SK-N-SH (cell line): ENCODE results near the gene SARDH.

Experiments
- CTCF ChIP-seq: fragments of 200-600 bp; sonication (generic); IDR thresholded peaks from 2 replicates; pipeline ENCODE4 v1.6.1; 2017; ENCODE audit warnings: antibody characterized with exemption, mild to moderate bottlenecking, moderate library complexity
- EP300 ChIP-seq, 2 experiments: IDR thresholded peaks; 2 replicates each; pipeline versions ENCODE4 v1.4.0 to v1.6.1; 2012; ENCODE audit warnings: borderline replicate concordance in 1 of 2, low read depth in 1 of 2, low read length in 1 of 2
- EZH2phosphoT487 ChIP-seq: fragments of 200-600 bp; sonication (generic); IDR thresholded peaks from 2 replicates; pipeline ENCODE4 v1.6.1; 2017; ENCODE audit warnings: low read depth, mixed run types, mild to moderate bottlenecking, antibody characterized with exemption, moderate library complexity, borderline replicate concordance
- FOSL2 ChIP-seq: IDR thresholded peaks from 2 replicates; pipeline ENCODE4 v1.4.0; 2012; ENCODE audit warnings: low read depth, mild to moderate bottlenecking, moderate library complexity, borderline replicate concordance
- NRF1 ChIP-seq: IDR thresholded peaks from 2 replicates; pipeline ENCODE4 v1.6.1; 2012; ENCODE audit warnings: low read depth, mild to moderate bottlenecking, low read length
- RFX5 ChIP-seq: IDR thresholded peaks from 2 replicates; pipeline ENCODE4 v1.6.1; 2012; ENCODE audit warnings: mild to moderate bottlenecking, improper control_type of control experiment, low read length
- TF ChIP-seq, protein P1 (sequence below): fragments of 150-350 bp; IDR thresholded peaks from 2 replicates; pipeline ENCODE4 v1.6.1; 2017; ENCODE audit warnings: antibody characterized with exemption, low read length, low read depth, borderline replicate concordance

DNA sequence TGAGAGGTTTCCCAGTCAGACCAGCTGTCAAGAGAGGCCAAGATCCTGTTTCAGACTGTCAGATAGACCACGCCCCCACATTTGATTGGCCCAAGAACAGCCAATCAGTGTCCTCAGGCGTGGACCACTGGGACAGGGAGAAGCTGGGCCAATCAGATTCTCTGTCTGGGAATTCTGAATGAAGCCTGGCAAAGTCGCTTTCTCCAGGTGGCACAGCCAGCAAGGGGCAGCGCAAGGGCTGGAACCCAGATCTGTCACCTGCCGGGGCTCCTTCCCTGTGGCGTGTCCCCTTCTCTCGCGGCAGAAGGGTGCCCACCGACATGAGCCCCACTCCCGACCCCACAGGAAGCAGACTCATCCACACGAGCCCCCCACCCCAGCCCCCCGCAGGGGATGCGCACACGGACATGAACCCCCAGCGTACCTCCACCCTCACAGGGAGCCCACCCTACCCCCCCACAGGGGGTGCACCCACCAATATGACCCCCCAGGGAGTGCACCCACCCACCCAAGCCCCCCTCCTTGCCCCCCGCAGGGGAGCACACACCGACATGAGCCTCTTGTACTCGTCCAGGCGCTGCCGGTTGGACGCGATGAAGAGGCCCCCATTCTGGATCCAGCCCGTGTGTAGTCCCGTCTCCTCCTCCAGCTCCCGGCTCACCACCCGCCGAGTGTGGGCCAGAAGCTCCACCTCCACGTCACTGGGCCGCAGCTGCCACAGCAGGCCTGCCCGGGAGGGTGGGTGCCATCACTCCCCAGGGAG, 6.1 kb downstream of the SARDH start:
- TF ChIP-seq CTCF: no peak
- no peak for TF ChIP-seq EZH2phosphoT487
- no peak for TF ChIP-seq EP300 (IDR thresholded peaks at IDR 0.05; ENCODE audit: borderline replicate concordance in 1 of 2, low read depth in 1 of 2, low read length in 1 of 2)
- no peak for TF ChIP-seq NRF1
- TF ChIP-seq RFX5: no peak
- TF ChIP-seq, protein P1, sequence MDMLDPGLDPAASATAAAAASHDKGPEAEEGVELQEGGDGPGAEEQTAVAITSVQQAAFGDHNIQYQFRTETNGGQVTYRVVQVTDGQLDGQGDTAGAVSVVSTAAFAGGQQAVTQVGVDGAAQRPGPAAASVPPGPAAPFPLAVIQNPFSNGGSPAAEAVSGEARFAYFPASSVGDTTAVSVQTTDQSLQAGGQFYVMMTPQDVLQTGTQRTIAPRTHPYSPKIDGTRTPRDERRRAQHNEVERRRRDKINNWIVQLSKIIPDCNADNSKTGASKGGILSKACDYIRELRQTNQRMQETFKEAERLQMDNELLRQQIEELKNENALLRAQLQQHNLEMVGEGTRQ: no peak
- TF ChIP-seq FOSL2: no peak
